Stimulated activated CD8-positive, alpha-beta memory T cell treated with anti-CD3 and anti-CD28 coated beads, Interleukin-12 subunit alpha, Interleukin-12 subunit beta, amount 100 ng/mL, for 24 hours (primary cell): Measurements from ENCODE around the gene AADACL3.
"Not testable (repeated sequence)": the region's sequence is repeated elsewhere in the genome, so short reads cannot be mapped to it uniquely, and the experiment has no call there.

Source experiments
- DNase-seq: peaks from one replicate; pipeline ENCODE4 v3.0.0-alpha.2; 2020; ENCODE audit errors: extremely low read depth

AADACL3 gene

GRCh38 chr1:12715896-12716437 is at the start of gene AADACL3:
AADACL3 (plus strand) TSS chr1:12716110; CDS start chr1:12716177, 67 bp downstream.
- DNase-seq, result no peak

- no peak for DNase-seq
These were observed 49.7 kb upstream of the AADACL3 start for GRCh38 chr1:12666141-12666735.

GRCh38 chr1:12669529-12670068 is 46.3 kb upstream of the AADACL3 start:
- no peak for DNase-seq

- no peak for DNase-seq
These were observed 41.6 kb upstream of the AADACL3 start for GRCh38 chr1:12674358-12674757.

GRCh38 chr1:12676122-12676521 is 39.8 kb upstream of the AADACL3 start:
- not testable (repeated sequence) for DNase-seq

GRCh38 chr1:12677565-12677964 is 38.3 kb upstream of the AADACL3 start:
- no peak for DNase-seq

GRCh38 chr1:12678350-12678749 is 37.6 kb upstream of the AADACL3 start:
- no peak for DNase-seq

GRCh38 chr1:12678820-12679219 is 37.1 kb upstream of the AADACL3 start:
- no peak for DNase-seq

GRCh38 chr1:12690156-12690555 is 25.8 kb upstream of the AADACL3 start:
- no peak for DNase-seq

GRCh38 chr1:12692967-12693782 is 22.7 kb upstream of the AADACL3 start:
- no peak for DNase-seq

- DNase-seq, result no peak
These were observed 19.3 kb upstream of the AADACL3 start for GRCh38 chr1:12696658-12697057.

- DNase-seq, result no peak
These were observed 18.5 kb upstream of the AADACL3 start for GRCh38 chr1:12697397-12697796.

GRCh38 chr1:12703821-12704451 is 12.0 kb upstream of the AADACL3 start:
- no peak for DNase-seq

- no peak for DNase-seq
These were observed 9.8 kb upstream of the AADACL3 start for GRCh38 chr1:12706061-12706460.

GRCh38 chr1:12708396-12709090 is 7.4 kb upstream of the AADACL3 start:
- DNase-seq, result no peak

- DNase-seq, result no peak
These were observed 6.8 kb upstream of the AADACL3 start for GRCh38 chr1:12709091-12709491.

GRCh38 chr1:12709696-12710095 is 6.2 kb upstream of the AADACL3 start:
- DNase-seq, result no peak

- no peak for DNase-seq
These were observed 4.4 kb upstream of the AADACL3 start for GRCh38 chr1:12711536-12711935.

- no peak for DNase-seq
These were observed 3.8 kb upstream of the AADACL3 start for GRCh38 chr1:12712076-12712475.

GRCh38 chr1:12712929-12713328 is 3.0 kb upstream of the AADACL3 start:
- no peak for DNase-seq

- DNase-seq, result not testable (repeated sequence)
These were observed 2.3 kb upstream of the AADACL3 start for GRCh38 chr1:12713651-12714050.
